Measurements from ENCODE around the gene VHLL. TPM values are rescaled to one million over a fixed set of nuclear protein-coding genes. Genes with fewer than 3 reads are reported as not detected.
"Not testable (repeated sequence)": the region's sequence is repeated elsewhere in the genome, so short reads cannot be mapped to it uniquely, and the experiment has no call there.

The VHLL gene
- total RNA-seq: 1 to 10 TPM in 1 of 2 donors, not detected in 1; 1.1 TPM

DNA sequence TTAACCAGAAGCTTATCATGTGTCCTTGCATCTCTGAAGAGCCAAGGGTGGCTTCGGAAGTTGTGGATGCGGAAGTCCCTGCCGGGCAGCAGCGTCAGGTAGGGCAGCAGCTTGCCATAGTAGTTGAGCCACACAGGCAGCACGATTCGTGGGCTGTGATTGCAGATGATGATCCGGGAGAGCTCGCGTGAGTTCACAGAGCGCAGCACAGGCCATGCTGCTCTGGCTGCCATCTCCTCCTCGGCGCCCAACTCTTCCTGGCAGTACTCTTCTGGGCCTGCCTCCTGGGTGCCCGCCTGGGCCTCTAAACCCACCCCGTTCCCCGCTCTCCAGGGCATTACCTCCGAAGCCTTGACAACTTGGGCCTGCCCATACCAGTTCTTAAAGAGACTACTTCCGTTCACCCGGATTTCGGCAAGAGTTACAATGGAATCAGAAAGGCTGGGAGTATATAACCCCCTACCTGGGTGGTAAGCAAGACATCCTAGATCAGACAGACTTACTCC lies at the start of gene VHLL:
TSS of gene VHLL (minus strand) at position 456 of the 506 bp plus-strand sequence. CDS start at position 338, 118 bp downstream.
- Histone ChIP-seq H3K36me3 (no peaks in the 10 kb centered on the region), H3K4me3 (no peak within 1 kb of the TSS), H3K27me3 (replicated peaks; ENCODE audit: insufficient read depth) (no peaks in the 10 kb centered on the region), H3K27ac (no peak within 1 kb of the TSS), H3K4me1 (replicated peaks) (peaks cover 6% of the 10 kb centered on the region), H3K9me3 (no peaks in the 10 kb centered on the region)
- no peak for DNase-seq (ENCODE audit: low spot score)
- intact Hi-C loops (cut with DNase I): no loop called here
- 89% methylated on average over 19 of the region's 19 CpGs for WGBS
- TF ChIP-seq POLR2AphosphoS5 (IDR thresholded peaks at IDR 0.05) (no peak), POLR2A (IDR thresholded peaks at IDR 0.05) (no peak)
- TF ChIP-seq, protein P1, sequence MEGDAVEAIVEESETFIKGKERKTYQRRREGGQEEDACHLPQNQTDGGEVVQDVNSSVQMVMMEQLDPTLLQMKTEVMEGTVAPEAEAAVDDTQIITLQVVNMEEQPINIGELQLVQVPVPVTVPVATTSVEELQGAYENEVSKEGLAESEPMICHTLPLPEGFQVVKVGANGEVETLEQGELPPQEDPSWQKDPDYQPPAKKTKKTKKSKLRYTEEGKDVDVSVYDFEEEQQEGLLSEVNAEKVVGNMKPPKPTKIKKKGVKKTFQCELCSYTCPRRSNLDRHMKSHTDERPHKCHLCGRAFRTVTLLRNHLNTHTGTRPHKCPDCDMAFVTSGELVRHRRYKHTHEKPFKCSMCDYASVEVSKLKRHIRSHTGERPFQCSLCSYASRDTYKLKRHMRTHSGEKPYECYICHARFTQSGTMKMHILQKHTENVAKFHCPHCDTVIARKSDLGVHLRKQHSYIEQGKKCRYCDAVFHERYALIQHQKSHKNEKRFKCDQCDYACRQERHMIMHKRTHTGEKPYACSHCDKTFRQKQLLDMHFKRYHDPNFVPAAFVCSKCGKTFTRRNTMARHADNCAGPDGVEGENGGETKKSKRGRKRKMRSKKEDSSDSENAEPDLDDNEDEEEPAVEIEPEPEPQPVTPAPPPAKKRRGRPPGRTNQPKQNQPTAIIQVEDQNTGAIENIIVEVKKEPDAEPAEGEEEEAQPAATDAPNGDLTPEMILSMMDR (IDR thresholded peaks at IDR 0.05): no peak

DNA sequence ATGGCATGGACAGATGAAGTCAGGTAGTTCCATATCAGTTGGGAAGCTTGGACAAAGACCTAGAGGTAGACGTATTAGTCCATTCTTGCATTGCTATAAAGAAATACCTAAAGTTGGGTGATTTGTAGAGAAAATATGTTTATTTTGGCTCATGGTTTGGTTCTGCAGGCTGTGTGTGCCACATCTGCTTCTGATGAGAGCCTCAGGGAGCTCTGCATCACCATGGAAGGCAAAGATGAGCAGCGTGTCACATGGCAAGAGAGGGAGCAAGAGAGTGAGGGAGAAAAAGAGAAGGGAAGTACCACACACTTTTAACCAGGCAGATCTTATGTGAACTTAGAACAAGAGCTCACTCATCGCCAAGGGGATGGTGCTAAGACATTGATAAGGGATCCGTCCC lies 48.2 kb upstream of the VHLL start:
- H3K36me3 ChIP-seq: no peaks in the 10 kb centered on the region
- no peaks in the 10 kb centered on the region for H3K4me1 ChIP-seq (replicated peaks)
- intact Hi-C loops (cut with DNase I): no loop called here
- H3K9me3 ChIP-seq: no peaks in the 10 kb centered on the region
- WGBS: 59% methylated on average over 4 of the region's 4 CpGs
- DNase-seq (ENCODE audit: low spot score): no peak
- TF ChIP-seq POLR2A (IDR thresholded peaks at IDR 0.05): no peak
- TF ChIP-seq POLR2AphosphoS5 (IDR thresholded peaks at IDR 0.05): no peak
- TF ChIP-seq, protein P1 (IDR thresholded peaks at IDR 0.05): no peak
- no peak overlapping the region for H3K27ac ChIP-seq
- H3K4me3 ChIP-seq: no peak overlapping the region
- H3K27me3 ChIP-seq (replicated peaks; ENCODE audit: insufficient read depth): no peaks in the 10 kb centered on the region

DNA sequence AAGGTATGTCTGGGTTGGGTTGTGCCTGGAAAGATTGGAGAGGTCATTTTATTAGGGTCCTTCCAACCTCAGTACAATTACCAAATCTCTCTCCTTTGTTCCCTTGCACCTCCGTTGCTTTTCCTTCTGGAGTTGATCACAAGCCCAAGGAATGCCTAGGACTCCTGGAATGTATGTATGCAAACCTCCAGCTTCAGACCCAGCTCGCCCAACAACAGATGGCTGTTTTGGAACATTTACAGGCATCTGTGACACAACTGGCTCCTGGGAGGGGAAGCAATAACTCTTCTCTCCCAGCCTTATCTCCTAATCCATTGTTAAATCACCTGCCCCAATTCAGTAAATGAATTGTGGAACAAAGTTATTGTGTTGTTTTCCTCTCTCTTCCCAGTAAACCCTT lies 47.5 kb upstream of the VHLL start:
- Histone ChIP-seq H3K27ac (no peak overlapping the region), H3K4me3 (no peak overlapping the region), H3K4me1 (replicated peaks) (no peaks in the 10 kb centered on the region), H3K36me3 (no peaks in the 10 kb centered on the region), H3K9me3 (no peaks in the 10 kb centered on the region), H3K27me3 (replicated peaks; ENCODE audit: insufficient read depth) (no peaks in the 10 kb centered on the region)
- intact Hi-C loops (cut with DNase I): no loop called here
- TF ChIP-seq, protein P1 (IDR thresholded peaks at IDR 0.05): no peak
- TF ChIP-seq POLR2A (IDR thresholded peaks at IDR 0.05) (no peak), POLR2AphosphoS5 (IDR thresholded peaks at IDR 0.05) (no peak)
- WGBS: 22% methylated on average over 2 of the region's 2 CpGs
- no peak for DNase-seq (ENCODE audit: low spot score)

DNA sequence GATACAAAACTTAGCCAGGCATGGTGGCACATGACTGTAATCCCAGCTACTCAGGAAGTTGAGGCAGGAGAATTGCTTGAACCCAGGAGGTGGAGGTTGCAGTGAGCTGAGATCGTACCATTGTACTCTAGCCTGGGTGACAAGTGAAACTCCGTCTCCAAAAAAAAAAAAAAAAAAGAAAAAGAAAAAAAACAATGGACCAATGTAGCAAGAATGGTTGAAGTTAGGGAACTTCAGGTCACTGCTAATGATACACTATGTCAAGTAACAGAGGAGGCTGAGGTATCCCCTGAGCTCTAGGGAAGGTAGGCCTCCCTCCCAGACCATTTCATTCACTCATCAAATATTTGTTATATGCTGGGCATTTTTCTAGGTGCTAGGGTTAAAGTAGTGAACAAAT lies 46.9 kb upstream of the VHLL start:
- intact Hi-C loops (cut with DNase I): not testable (repeated sequence)
- 84% methylated on average over 2 of the region's 2 CpGs for WGBS

DNA sequence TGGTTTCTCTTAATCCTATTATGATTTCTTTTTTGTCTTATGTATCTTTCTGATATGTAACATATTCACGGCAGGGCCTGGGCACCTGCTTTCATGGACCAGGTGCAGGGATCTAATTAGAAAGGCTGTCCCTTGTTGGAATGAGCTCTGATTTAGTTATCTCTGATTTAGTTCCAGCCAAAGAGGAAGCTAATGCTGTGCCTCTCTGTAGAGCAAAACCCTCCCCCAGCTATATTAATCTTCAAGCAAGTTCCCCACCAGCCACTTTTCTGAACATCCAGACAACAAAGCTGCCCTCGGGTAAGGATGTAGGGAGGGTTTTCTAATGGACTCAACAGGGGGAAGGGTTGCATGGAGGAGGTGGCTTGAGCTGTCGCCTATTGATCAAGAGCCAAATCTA lies 45.3 kb upstream of the VHLL start:
- Histone ChIP-seq H3K36me3 (no peaks in the 10 kb centered on the region), H3K4me3 (no peak overlapping the region), H3K9me3 (no peaks in the 10 kb centered on the region), H3K27me3 (replicated peaks; ENCODE audit: insufficient read depth) (no peaks in the 10 kb centered on the region), H3K4me1 (replicated peaks) (no peaks in the 10 kb centered on the region), H3K27ac (no peak overlapping the region)
- intact Hi-C loops (cut with DNase I): no loop called here
- 86% methylated on average over 3 of the region's 3 CpGs for WGBS
- no peak for TF ChIP-seq POLR2AphosphoS5 (IDR thresholded peaks at IDR 0.05)
- TF ChIP-seq POLR2A (IDR thresholded peaks at IDR 0.05): no peak
- TF ChIP-seq, protein P1 (IDR thresholded peaks at IDR 0.05): no peak
- DNase-seq (ENCODE audit: low spot score): no peak

More for the DNA sequence above, 46.9 kb upstream of the VHLL start:
- not testable (repeated sequence) for H3K4me1 ChIP-seq (replicated peaks); H3K9me3 ChIP-seq; H3K4me3 ChIP-seq; DNase-seq (ENCODE audit: low spot score); H3K27ac ChIP-seq; H3K27me3 ChIP-seq (replicated peaks; ENCODE audit: insufficient read depth); H3K36me3 ChIP-seq
